ENCODE measurements around the gene ATXN7L2. TPM values are rescaled to one million over a fixed set of nuclear protein-coding genes. Genes with fewer than 3 reads are reported as not detected.

ATXN7L2 gene
- total RNA-seq, 2 donors from 2014 or later: 11.9 to 13.3 TPM

DNA sequence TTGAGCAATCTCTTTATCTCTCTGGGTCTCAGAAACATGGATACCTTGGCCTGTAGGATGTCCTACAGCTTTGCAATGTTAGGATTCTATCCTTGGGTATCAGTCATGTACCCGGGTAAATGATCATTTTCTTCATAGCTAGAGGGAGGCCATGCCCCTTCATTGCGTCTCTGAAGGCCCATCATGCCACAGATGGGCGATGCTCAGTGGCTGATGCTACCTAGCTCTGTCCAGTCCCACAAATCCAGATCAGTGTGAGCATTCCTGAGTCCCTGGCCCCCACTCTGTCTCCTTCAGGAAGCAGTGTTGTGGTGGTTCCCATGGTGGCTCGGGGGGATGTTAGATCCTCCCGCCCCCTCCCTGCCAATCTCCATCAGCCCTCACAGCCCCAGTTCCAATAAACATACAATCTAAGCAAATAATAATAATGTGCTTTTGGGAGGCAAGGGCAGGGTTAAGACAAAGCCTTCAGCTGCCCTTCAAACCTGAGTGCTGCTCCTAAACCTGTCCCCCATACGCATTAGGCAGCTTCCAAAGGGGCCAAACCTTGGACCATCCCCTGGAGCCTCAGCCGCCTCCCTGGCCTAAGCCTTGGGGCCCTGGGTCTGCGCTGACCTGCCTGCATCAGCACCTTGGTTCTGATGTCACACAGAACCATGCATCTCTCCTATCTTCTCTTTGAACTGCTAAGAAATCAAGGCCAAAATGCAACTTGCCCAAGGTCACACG lies 55.3 kb downstream of the ATXN7L2 start:
- no peaks in the 10 kb centered on the region for H3K9me3 Mint-ChIP-seq
- no peaks in the 10 kb centered on the region for H3K36me3 Mint-ChIP-seq (ENCODE audit: insufficient read depth in 2 of 2)
- ATAC-seq (replicated peaks in 1 of 2) (no peak), DNase-seq (no peak)
- H3K27me3 Mint-ChIP-seq (ENCODE audit: low read depth): no peaks in the 10 kb centered on the region
- H3K4me3 Mint-ChIP-seq: no peak overlapping the region
- H3K4me1 Mint-ChIP-seq (ENCODE audit: low read depth): no peaks in the 10 kb centered on the region
- no peak overlapping the region for H3K27ac Mint-ChIP-seq

DNA sequence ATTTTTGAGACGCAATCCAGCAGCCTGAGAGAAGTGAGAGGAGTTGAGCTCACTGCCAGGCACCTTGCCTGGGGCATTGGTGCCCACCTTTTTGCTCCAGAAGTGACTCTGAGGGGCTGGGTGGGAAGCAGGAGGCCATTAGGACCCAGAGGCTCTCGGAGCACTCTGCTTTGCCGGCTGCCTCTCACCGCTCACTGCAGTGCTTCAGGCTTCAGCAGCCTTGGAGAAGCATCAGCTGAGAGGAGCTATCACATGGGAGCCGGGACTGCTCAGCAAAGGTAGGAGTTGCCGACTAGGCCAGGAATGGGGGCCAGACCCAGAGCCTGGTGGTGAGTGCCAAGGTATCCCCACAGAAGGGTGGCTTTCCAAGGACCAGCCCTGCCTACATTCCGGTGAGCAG lies 56.0 kb downstream of the ATXN7L2 start, which contains the start of gene GPR61:
Gene GPR61, plus strand, starts transcription at position 197 of the 400 bp plus-strand sequence. CDS start 3,151 bp downstream, outside the sequence.
- DNase-seq: no peak
- no peaks in the 10 kb centered on the region for H3K4me1 Mint-ChIP-seq (ENCODE audit: low read depth)
- no peak within 1 kb of the TSS for H3K27ac Mint-ChIP-seq

DNA sequence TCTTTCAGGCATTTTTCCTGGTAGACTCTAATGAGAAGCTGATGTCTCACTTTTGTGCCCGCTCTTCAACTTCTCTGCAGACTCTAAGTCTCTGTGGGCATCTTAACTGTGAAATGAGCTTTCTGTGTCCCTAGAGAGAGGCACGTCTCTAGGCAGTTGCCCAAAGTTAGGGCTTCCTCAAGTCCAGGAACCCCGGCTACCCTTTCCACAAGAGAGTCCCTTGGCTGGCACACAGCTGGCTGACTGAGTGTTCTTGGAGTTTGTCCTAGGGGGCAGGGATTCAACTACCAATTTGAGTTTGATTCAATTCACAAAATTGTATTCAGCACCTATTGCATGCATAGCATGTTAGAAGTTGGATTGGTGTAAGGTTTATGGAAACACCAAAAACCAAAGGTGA lies 57.4 kb downstream of the ATXN7L2 start:
- no peaks in the 10 kb centered on the region for H3K27me3 Mint-ChIP-seq (ENCODE audit: low read depth)
- peaks cover 3% of the 10 kb centered on the region for H3K4me1 Mint-ChIP-seq (ENCODE audit: low read depth)
- H3K4me3 Mint-ChIP-seq: no peak overlapping the region
- ATAC-seq (replicated peaks in 1 of 2) (no peak), DNase-seq (no peak)
- H3K27ac Mint-ChIP-seq: no peak overlapping the region
- no peaks in the 10 kb centered on the region for H3K36me3 Mint-ChIP-seq (ENCODE audit: insufficient read depth in 2 of 2)
- no peaks in the 10 kb centered on the region for H3K9me3 Mint-ChIP-seq

More for the DNA sequence above, 56.0 kb downstream of the ATXN7L2 start, which contains the start of gene GPR61:
- Mint-ChIP-seq H3K9me3 (no peaks in the 10 kb centered on the region), H3K4me3 (no peak within 1 kb of the TSS), H3K36me3 (ENCODE audit: insufficient read depth in 2 of 2) (no peaks in the 10 kb centered on the region), H3K27me3 (ENCODE audit: low read depth) (no peaks in the 10 kb centered on the region)
- ATAC-seq (replicated peaks in 1 of 2): no peak

Other genes with a start within 250 kb of the ATXN7L2 start
- 1 to 10 TPM; 2.5 to 3.1 TPM for gene CELSR2, start 234.4 kb upstream of the ATXN7L2 start, total RNA-seq
- gene PSRC1, start 200.8 kb upstream of the ATXN7L2 start, total RNA-seq: 10 to 100 TPM; 17.5 to 18.3 TPM
- gene MYBPHL, start 176.9 kb upstream of the ATXN7L2 start, total RNA-seq: not detected
- gene SORT1, start 86.0 kb upstream of the ATXN7L2 start, total RNA-seq: 1 to 10 TPM; 1.4 to 4.8 TPM
- 100 to 1,000 TPM; 169 to 179 TPM for gene PSMA5, start 57.5 kb upstream of the ATXN7L2 start, total RNA-seq
- gene SYPL2, start 17.4 kb upstream of the ATXN7L2 start, total RNA-seq: under 1 TPM; 0.10 to 0.37 TPM
- 10 to 100 TPM; 15.8 to 16.5 TPM for gene CYB561D1, start 10.2 kb downstream of the ATXN7L2 start, total RNA-seq
- gene AMIGO1, start 25.8 kb downstream of the ATXN7L2 start, total RNA-seq: 1 to 10 TPM; 2.1 to 2.6 TPM
- gene GPR61, start 56.0 kb downstream of the ATXN7L2 start, total RNA-seq: not detected
- 10 to 100 TPM in 1 of 2 donors, 1 to 10 TPM in 1; 8.9 to 10.1 TPM for gene GNAI3, start 64.7 kb downstream of the ATXN7L2 start, total RNA-seq
- gene GNAT2, start 135.7 kb downstream of the ATXN7L2 start, total RNA-seq: under 1 TPM; 0.17 to 0.23 TPM
- 10 to 100 TPM; 64.0 to 79.2 TPM for gene AMPD2, start 135.9 kb downstream of the ATXN7L2 start, total RNA-seq
- 10 to 100 TPM; 23.5 to 31.1 TPM for gene GSTM4, start 172.2 kb downstream of the ATXN7L2 start, total RNA-seq
- 10 to 100 TPM; 40.2 to 41.9 TPM for gene GSTM2, start 184.2 kb downstream of the ATXN7L2 start, total RNA-seq
- gene GSTM1, start 203.9 kb downstream of the ATXN7L2 start, total RNA-seq: 10 to 100 TPM; 37.2 to 60.6 TPM
- gene GSTM5, start 228.3 kb downstream of the ATXN7L2 start, total RNA-seq: 1 to 10 TPM in 1 of 2 donors, under 1 TPM in 1; 0.81 to 1.0 TPM

All from activated T-cell treated with anti-CD3 and anti-CD28 coated beads, Interleukin-2, amount 50 U/mL, for 72 hours (primary cell).